Fibroblast of lung (primary cell): Measurements from ENCODE around the gene CTSE. TPM values are rescaled to one million over a fixed set of nuclear protein-coding genes. Genes with fewer than 3 reads are reported as not detected.

Source experiments
- DNase-seq, 2 donors: peaks; one replicate each; pipeline versions ENCODE4 v3.0.0 to v3.0.0-alpha.2; 2010; ENCODE audit warnings: low read depth in 2 of 2
- H2AFZ ChIP-seq: 2 replicates; pipeline ENCODE4 v1.5.1; 2012; ENCODE audit warnings: low read length, control low read depth, inconsistent platforms
- H3K27ac ChIP-seq: 2 replicates; pipeline ENCODE4 v1.5.1; 2011; ENCODE audit warnings: low read length, control low read depth; ENCODE audit not compliant: insufficient read depth
- H3K27me3 ChIP-seq: 2 replicates; pipeline ENCODE4 v1.5.1; 2011; ENCODE audit warnings: mild to moderate bottlenecking, low read length; ENCODE audit not compliant: control insufficient read depth, insufficient read depth
- H3K36me3 ChIP-seq: 2 replicates; pipeline ENCODE4 v1.5.1; 2011; ENCODE audit warnings: low read length; ENCODE audit not compliant: control insufficient read depth, insufficient read depth
- H3K4me1 ChIP-seq: 2 replicates; pipeline ENCODE4 v1.5.1; 2011; ENCODE audit warnings: low read length; ENCODE audit not compliant: control insufficient read depth, insufficient read depth; ENCODE audit errors: extremely low read depth
- H3K4me2 ChIP-seq: 2 replicates; pipeline ENCODE4 v1.5.1; 2011; ENCODE audit warnings: low read length, control low read depth; ENCODE audit not compliant: insufficient read depth; ENCODE audit errors: extremely low read depth
- H3K4me3 ChIP-seq, 4 experiments: fragments of 200-600 bp in 1 of 4; sonication (generic) in 1 of 4; replicated peaks in 1 of 4; 2 replicates each; pipeline ENCODE4 v1.5.1; 2011 to 2016; ENCODE audit warnings: low read length in 4 of 4, low read depth in 3 of 4, mild to moderate bottlenecking in 3 of 4, control low read depth in 2 of 4, inconsistent platforms in 1 of 4, mixed read lengths in 1 of 4; ENCODE audit not compliant: insufficient read depth in 1 of 4; ENCODE audit errors: control extremely low read depth in 1 of 4
- H3K79me2 ChIP-seq: 2 replicates; pipeline ENCODE4 v1.5.1; 2012; ENCODE audit warnings: mild to moderate bottlenecking, low read length, inconsistent platforms; ENCODE audit not compliant: control insufficient read depth, insufficient read depth
- H3K9ac ChIP-seq: 2 replicates; pipeline ENCODE4 v1.5.1; 2011; ENCODE audit warnings: mild to moderate bottlenecking, low read length, control low read depth; ENCODE audit not compliant: insufficient read depth
- H3K9me3 ChIP-seq: 2 replicates; pipeline ENCODE4 v1.5.1; 2012; ENCODE audit warnings: low read depth, low read length; ENCODE audit not compliant: control insufficient read depth, insufficient read depth
- H4K20me1 ChIP-seq: 2 replicates; pipeline ENCODE4 v1.5.1; 2011; ENCODE audit warnings: low read length; ENCODE audit not compliant: control insufficient read depth, insufficient read depth; ENCODE audit errors: extremely low read depth
- CTCF ChIP-seq, 2 donors: IDR thresholded peaks in 1 of 2; conservative IDR thresholded peaks in 1 of 2; 1 replicate in 1 of 2; 2 replicates in 1 of 2; pipeline ENCODE4 v1.5.1; 2011 to 2012; ENCODE audit warnings: low read length in 2 of 2, control low read depth in 1 of 2, inconsistent platforms in 1 of 2, low read depth in 1 of 2, mild to moderate bottlenecking in 1 of 2
- EZH2 ChIP-seq: IDR thresholded peaks from 2 replicates; pipeline ENCODE4 v1.5.1; 2012; ENCODE audit warnings: low read length, control low read depth, mild to moderate bottlenecking; ENCODE audit errors: missing control alignments
- polyA plus RNA-seq, 2 donors: library from polyadenylated mRNA; depleted of rRNA in 1 of 2; stranded (reverse) in 1 of 2; unstranded in 1 of 2; fragments of >200 nt; gene quantifications; 2 replicates each; pipeline ENCODE4 v1.2.1, GENCODE V29; 2011 to 2012; ENCODE audit warnings: missing spikeins in 1 of 2
- total RNA-seq: library from RNA; depleted of rRNA; stranded (reverse); fragments of >200 nt; gene quantifications from 2 replicates; pipeline ENCODE4 v1.2.1, GENCODE V29; 2014

Gene CTSE
- total and polyA plus RNA-seq, 2 donors (not counting 1 experiment from before 2014, with no cell fraction given), result not detected

- no peak overlapping the region for H3K4me2 ChIP-seq
- no peaks in the 10 kb centered on the region for H3K9me3 ChIP-seq
- peaks cover 17% of the 10 kb centered on the region for H3K4me1 ChIP-seq
- no peak overlapping the region for H2AFZ ChIP-seq
- no peak for DNase-seq
- TF ChIP-seq CTCF (conservative IDR thresholded peaks at IDR 0.05 in 1 of 2, IDR thresholded peaks at IDR 0.05 in 1 of 2; ENCODE audit: low read depth in 1 of 2, low read length in 2 of 2) (no peak), EZH2 (no peak)
- H3K27ac ChIP-seq, result no peak overlapping the region
- no peak overlapping the region for H3K9ac ChIP-seq
- H3K27me3 ChIP-seq, result no peaks in the 10 kb centered on the region
- H3K4me3 ChIP-seq, result no peak overlapping the region
- H3K79me2 ChIP-seq, result no peaks in the 10 kb centered on the region
- H4K20me1 ChIP-seq, result no peaks in the 10 kb centered on the region
- H3K36me3 ChIP-seq, result no peaks in the 10 kb centered on the region
These were observed 17.9 kb downstream of the CTSE start for GRCh38 chr1:206005778-206006180.

- Histone ChIP-seq H3K4me3 (no peak overlapping the region), H3K4me1 (peaks cover 19% of the 10 kb centered on the region), H3K9ac (no peak overlapping the region), H3K27ac (no peak overlapping the region), H4K20me1 (no peaks in the 10 kb centered on the region), H3K4me2 (no peak overlapping the region), H3K9me3 (no peaks in the 10 kb centered on the region), H2AFZ (no peak overlapping the region), H3K79me2 (no peaks in the 10 kb centered on the region), H3K27me3 (no peaks in the 10 kb centered on the region), H3K36me3 (no peaks in the 10 kb centered on the region)
- no peak for DNase-seq
- TF ChIP-seq EZH2 (no peak), CTCF (conservative IDR thresholded peaks at IDR 0.05 in 1 of 2, IDR thresholded peaks at IDR 0.05 in 1 of 2; ENCODE audit: low read depth in 1 of 2, low read length in 2 of 2) (no peak)
These were observed 18.5 kb downstream of the CTSE start for GRCh38 chr1:206005234-206005633.

- Histone ChIP-seq H3K4me1 (peaks cover 19% of the 10 kb centered on the region), H3K9me3 (no peaks in the 10 kb centered on the region), H3K27me3 (no peaks in the 10 kb centered on the region), H3K4me2 (no peak overlapping the region), H3K9ac (no peak overlapping the region), H4K20me1 (no peaks in the 10 kb centered on the region), H3K27ac (no peak overlapping the region), H3K79me2 (no peaks in the 10 kb centered on the region), H3K36me3 (no peaks in the 10 kb centered on the region), H2AFZ (no peak overlapping the region), H3K4me3 (no peak overlapping the region)
- TF ChIP-seq CTCF (conservative IDR thresholded peaks at IDR 0.05 in 1 of 2, IDR thresholded peaks at IDR 0.05 in 1 of 2; ENCODE audit: low read depth in 1 of 2, low read length in 2 of 2) (no peak), EZH2 (no peak)
- DNase-seq, result peak; percentile 6 to 33
These were observed 18.9 kb downstream of the CTSE start for GRCh38 chr1:206004826-206005225.
